DND-41 (cell line): ENCODE results near the gene MTOR.

Source experiments
- EZH2 ChIP-seq: IDR thresholded peaks from 3 replicates; pipeline ENCODE4 v1.6.1; 2012; ENCODE audit warnings: borderline replicate concordance, low read depth, mild to moderate bottlenecking, moderate library complexity, low read length, inconsistent platforms; ENCODE audit not compliant: severe bottlenecking
- TF ChIP-seq, protein P1 (sequence below): IDR thresholded peaks from 2 replicates; pipeline ENCODE4 v1.5.1; 2012; ENCODE audit warnings: borderline replicate concordance, low read length, moderate library complexity, mild to moderate bottlenecking; ENCODE audit not compliant: poor library complexity, severe bottlenecking; ENCODE audit errors: extremely low read depth

DNA sequence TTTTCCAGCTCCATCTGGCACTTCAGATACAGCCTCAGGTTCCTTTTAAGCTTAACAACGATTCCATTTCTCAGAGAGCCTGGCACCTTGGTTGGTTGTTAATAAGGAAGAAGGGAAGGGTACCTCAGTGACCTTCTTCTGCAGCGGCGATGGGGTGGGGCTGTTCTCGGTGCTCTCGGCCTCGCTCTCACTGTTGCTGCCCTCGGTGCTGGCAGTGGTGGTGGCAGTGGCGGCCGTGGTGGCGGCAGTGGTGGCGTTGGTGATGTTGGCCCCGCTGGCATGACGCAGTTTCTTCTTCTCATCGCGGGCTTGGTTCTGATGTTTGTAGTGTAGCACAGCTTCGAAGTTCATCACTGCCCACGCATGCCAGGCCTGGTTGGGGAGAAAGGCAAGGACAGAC lies 131.9 kb downstream of the MTOR start:
- TF ChIP-seq, protein P1, sequence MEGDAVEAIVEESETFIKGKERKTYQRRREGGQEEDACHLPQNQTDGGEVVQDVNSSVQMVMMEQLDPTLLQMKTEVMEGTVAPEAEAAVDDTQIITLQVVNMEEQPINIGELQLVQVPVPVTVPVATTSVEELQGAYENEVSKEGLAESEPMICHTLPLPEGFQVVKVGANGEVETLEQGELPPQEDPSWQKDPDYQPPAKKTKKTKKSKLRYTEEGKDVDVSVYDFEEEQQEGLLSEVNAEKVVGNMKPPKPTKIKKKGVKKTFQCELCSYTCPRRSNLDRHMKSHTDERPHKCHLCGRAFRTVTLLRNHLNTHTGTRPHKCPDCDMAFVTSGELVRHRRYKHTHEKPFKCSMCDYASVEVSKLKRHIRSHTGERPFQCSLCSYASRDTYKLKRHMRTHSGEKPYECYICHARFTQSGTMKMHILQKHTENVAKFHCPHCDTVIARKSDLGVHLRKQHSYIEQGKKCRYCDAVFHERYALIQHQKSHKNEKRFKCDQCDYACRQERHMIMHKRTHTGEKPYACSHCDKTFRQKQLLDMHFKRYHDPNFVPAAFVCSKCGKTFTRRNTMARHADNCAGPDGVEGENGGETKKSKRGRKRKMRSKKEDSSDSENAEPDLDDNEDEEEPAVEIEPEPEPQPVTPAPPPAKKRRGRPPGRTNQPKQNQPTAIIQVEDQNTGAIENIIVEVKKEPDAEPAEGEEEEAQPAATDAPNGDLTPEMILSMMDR = no peak
- no peak for TF ChIP-seq EZH2
